ENCODE data around the gene TMEM147. TPM values are rescaled to one million over a fixed set of nuclear protein-coding genes. Genes with fewer than 3 reads are reported as not detected.

TMEM147 gene
- total RNA-seq, 1 experiment from 2014 or later, result 126 TPM

DNA sequence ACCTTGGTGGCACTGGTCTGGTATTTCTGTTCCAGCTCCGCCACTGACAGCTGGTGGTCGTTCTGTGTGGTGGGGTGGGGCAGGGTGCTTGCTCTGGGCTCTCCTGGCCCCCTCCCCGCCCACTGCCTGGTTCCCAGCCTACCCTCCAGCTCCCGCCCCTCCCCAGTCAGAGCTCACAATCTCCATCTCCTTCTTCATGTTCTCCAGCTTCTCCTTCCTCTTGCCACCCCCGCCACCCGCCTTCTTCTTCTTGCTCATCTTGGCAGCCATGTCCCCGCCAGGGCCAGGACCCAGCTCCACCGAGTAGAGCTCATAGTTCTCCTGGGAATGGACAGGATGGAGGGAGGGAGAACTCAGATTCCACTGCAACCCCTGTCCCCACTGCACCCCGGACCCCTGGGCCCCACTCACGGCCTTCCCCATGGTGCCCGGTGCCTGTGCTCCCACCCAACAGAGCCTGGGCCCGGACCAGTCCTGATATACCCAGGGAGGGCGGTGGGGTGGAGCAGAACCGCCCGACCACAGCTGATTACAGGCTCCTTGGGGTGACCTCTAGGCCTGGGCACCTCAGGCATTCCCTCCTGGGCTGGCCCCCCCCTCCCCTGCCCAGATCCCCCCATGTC, 17.9 kb downstream of the TMEM147 start, which contains the start of gene ATP4A:
Gene ATP4A (minus strand): TSS at position 452 of the 623 bp plus-strand sequence. CDS start 29 bp downstream, at position 423.
- Mint-ChIP-seq H3K9me3 (ENCODE audit: unreplicated experiment) (no peaks in the 10 kb centered on the region), H3K4me3 (ENCODE audit: unreplicated experiment) (no peak within 1 kb of the TSS), H3K36me3 (ENCODE audit: insufficient read depth, unreplicated experiment) (peaks cover 5% of the 10 kb centered on the region), H3K27ac (ENCODE audit: unreplicated experiment) (no peak within 1 kb of the TSS), H3K27me3 (ENCODE audit: insufficient read depth, unreplicated experiment) (peaks cover 24% of the 10 kb centered on the region), H3K4me1 (ENCODE audit: low read depth, unreplicated experiment) (no peaks in the 10 kb centered on the region)
- intact Hi-C loops (cut with micrococcal nuclease; ENCODE audit: unreplicated experiment), result no loop called here
- H3K36me3 ChIP-seq (ENCODE audit: control insufficient read depth, insufficient read depth, low read length), result no peaks in the 10 kb centered on the region
- H3K4me1 ChIP-seq, result no peaks in the 10 kb centered on the region
- ChIA-PET POLR2A (no interaction called here), CTCF (interaction anchor here (0.6 kb wide), 1 partner anchor 29 kb away, joined by 11 read pairs; no protein-coding TSS in a partner anchor)
- H3K4me3 ChIP-seq (ENCODE audit: low read depth, low read length), result no peak within 1 kb of the TSS
- no peak for DNase-seq
- no peaks in the 10 kb centered on the region for H3K9me3 ChIP-seq
- no peaks in the 10 kb centered on the region for H3K27me3 ChIP-seq (replicated peaks; ENCODE audit: control insufficient read depth, insufficient read depth, low read length)
- TF ChIP-seq, protein P1, sequence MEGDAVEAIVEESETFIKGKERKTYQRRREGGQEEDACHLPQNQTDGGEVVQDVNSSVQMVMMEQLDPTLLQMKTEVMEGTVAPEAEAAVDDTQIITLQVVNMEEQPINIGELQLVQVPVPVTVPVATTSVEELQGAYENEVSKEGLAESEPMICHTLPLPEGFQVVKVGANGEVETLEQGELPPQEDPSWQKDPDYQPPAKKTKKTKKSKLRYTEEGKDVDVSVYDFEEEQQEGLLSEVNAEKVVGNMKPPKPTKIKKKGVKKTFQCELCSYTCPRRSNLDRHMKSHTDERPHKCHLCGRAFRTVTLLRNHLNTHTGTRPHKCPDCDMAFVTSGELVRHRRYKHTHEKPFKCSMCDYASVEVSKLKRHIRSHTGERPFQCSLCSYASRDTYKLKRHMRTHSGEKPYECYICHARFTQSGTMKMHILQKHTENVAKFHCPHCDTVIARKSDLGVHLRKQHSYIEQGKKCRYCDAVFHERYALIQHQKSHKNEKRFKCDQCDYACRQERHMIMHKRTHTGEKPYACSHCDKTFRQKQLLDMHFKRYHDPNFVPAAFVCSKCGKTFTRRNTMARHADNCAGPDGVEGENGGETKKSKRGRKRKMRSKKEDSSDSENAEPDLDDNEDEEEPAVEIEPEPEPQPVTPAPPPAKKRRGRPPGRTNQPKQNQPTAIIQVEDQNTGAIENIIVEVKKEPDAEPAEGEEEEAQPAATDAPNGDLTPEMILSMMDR (IDR thresholded peaks at IDR 0.05; ENCODE audit: insufficient read depth in 1 of 2, low read depth in 1 of 2, low read length in 1 of 2, severe bottlenecking in 1 of 2, unreplicated experiment in 1 of 2), result no peak
- BruUV-seq (replicated peaks), result no TSS peak

DNA sequence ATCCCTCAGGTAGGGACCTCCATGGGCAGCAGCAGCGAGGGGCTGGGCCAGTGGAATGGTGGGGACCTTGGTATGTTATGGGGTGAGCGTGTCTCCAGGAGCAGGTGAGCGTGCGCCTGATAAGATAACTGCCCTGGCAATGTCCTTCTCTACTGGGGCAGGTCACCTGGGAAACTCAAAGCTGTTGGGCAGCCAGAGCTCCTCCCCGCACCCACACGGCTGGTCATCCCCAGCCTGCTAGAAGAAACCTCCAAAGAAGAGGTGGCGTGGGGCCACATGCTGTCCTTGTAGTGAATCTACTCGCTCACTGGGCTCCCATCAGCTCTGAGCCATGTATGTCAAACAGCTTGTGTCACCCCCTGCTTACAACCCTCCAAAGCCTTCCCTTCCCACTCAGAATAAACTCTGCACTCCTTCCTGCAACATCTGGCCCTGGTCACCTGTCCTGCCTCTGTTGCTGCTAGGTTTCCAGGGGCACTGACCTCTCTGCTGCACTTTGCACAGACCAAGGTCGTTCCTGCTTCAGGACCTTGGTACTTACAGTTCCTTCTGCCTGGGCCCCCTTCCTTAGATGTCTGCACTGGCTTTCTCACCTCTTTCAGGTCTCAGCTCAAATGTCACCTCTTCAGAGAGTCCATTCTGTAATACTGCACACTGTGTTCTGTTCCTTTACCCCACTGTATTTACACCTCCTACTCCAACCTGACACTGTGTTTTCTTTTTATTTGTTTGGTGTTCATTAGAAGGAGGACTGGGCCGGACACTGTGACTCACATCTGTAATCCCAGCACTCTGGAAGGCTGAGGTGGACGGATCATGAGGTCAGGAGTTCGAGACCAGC, 19.8 kb downstream of the TMEM147 start:
- Histone ChIP-seq H3K36me3 (ENCODE audit: control insufficient read depth, insufficient read depth, low read length) (no peaks in the 10 kb centered on the region), H3K4me3 (ENCODE audit: low read depth, low read length) (no peak overlapping the region), H3K4me1 (no peaks in the 10 kb centered on the region), H3K9me3 (no peaks in the 10 kb centered on the region), H3K27me3 (replicated peaks; ENCODE audit: control insufficient read depth, insufficient read depth, low read length) (no peaks in the 10 kb centered on the region)
- intact Hi-C loops (cut with micrococcal nuclease; ENCODE audit: unreplicated experiment), result no loop called here
- H3K27me3 Mint-ChIP-seq (ENCODE audit: insufficient read depth, unreplicated experiment), result peaks cover 16% of the 10 kb centered on the region
- H3K36me3 Mint-ChIP-seq (ENCODE audit: insufficient read depth, unreplicated experiment), result no peaks in the 10 kb centered on the region
- ChIA-PET POLR2A (interaction anchor here (0.7 kb wide), 1 partner anchor 17 kb away, joined by 9 read pairs; no protein-coding TSS in a partner anchor), CTCF (no interaction called here)
- TF ChIP-seq, protein P1 (IDR thresholded peaks at IDR 0.05; ENCODE audit: insufficient read depth in 1 of 2, low read depth in 1 of 2, low read length in 1 of 2, severe bottlenecking in 1 of 2, unreplicated experiment in 1 of 2), result no peak
- H3K4me3 Mint-ChIP-seq (ENCODE audit: unreplicated experiment), result no peak overlapping the region
- H3K4me1 Mint-ChIP-seq (ENCODE audit: low read depth, unreplicated experiment), result no peaks in the 10 kb centered on the region
- no TSS peak for BruUV-seq (replicated peaks)
- DNase-seq, result no peak
- H3K27ac Mint-ChIP-seq (ENCODE audit: unreplicated experiment), result no peak overlapping the region
- H3K9me3 Mint-ChIP-seq (ENCODE audit: unreplicated experiment), result no peaks in the 10 kb centered on the region

DNA sequence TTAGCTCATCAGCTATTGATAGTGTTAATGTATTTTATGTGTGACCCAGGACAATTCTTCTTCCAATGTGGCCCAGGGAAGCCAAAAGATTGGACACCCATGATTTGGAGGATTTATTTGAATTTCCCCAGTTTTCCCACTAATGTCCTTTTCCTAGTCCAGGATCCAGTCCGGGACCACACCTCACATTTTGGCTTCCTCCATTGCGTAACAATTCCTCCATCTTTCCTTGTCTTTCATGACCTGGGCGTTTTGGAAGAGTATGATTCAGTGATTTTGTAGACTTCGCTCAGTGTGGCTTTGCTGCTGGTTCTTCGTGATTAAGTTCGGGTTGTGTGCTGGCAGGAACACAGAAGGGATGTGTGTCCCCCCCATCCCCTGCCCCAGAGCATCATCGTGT, 21.3 kb downstream of the TMEM147 start:
- BruUV-seq (replicated peaks), result no TSS peak
- Mint-ChIP-seq H3K9me3 (ENCODE audit: unreplicated experiment) (no peaks in the 10 kb centered on the region), H3K36me3 (ENCODE audit: insufficient read depth, unreplicated experiment) (no peaks in the 10 kb centered on the region), H3K27me3 (ENCODE audit: insufficient read depth, unreplicated experiment) (peaks cover 13% of the 10 kb centered on the region), H3K4me3 (ENCODE audit: unreplicated experiment) (no peak overlapping the region), H3K27ac (ENCODE audit: unreplicated experiment) (no peak overlapping the region), H3K4me1 (ENCODE audit: low read depth, unreplicated experiment) (no peaks in the 10 kb centered on the region)
- Histone ChIP-seq H3K4me1 (no peaks in the 10 kb centered on the region), H3K9me3 (no peaks in the 10 kb centered on the region), H3K27me3 (replicated peaks; ENCODE audit: control insufficient read depth, insufficient read depth, low read length) (no peaks in the 10 kb centered on the region), H3K4me3 (ENCODE audit: low read depth, low read length) (no peak overlapping the region), H3K36me3 (ENCODE audit: control insufficient read depth, insufficient read depth, low read length) (no peaks in the 10 kb centered on the region)
- TF ChIP-seq, protein P1 (IDR thresholded peaks at IDR 0.05; ENCODE audit: insufficient read depth in 1 of 2, low read depth in 1 of 2, low read length in 1 of 2, severe bottlenecking in 1 of 2, unreplicated experiment in 1 of 2), result no peak
- no peak for DNase-seq
- intact Hi-C loops (cut with micrococcal nuclease; ENCODE audit: unreplicated experiment), result no loop called here
- CTCF ChIA-PET, result no interaction called here
- POLR2A ChIA-PET, result interaction anchor here (0.6 kb wide), 1 partner anchor 25 kb away, joined by 4 read pairs; no protein-coding TSS in a partner anchor

Data from Caco-2 (cell line).